Measurements from ENCODE around the gene PIP4K2A.
"Not testable (repeated sequence)": the region's sequence is repeated elsewhere in the genome, so short reads cannot be mapped to it uniquely, and the experiment has no call there.

Gene PIP4K2A

DNA sequence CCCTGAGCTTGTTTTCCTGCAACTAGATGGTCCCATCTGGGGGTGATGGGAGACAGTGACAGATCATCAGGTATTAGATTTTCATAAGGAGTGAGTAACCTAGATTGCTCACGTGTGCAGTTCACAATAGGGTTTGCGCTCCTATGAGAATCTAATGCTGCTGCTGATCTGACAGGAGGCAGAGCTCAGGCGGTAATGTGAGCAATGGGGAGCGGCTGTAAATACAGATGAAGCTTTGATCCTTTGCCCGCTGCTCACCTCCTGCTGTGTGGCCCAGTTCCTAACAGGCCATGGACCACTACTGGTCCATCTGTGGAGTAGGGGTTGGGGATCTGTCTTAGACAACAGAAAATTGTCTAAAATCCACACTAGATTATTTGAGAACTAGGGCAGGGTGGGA, 22.3 kb downstream of the PIP4K2A start:
- not testable (repeated sequence) for DNase-seq

GRCh38 chr10:22690614-22691431, 23.6 kb downstream of the PIP4K2A start:
- peak; percentile 59 to 84 for DNase-seq

GRCh38 chr10:22690158-22690557, 24.2 kb downstream of the PIP4K2A start:
- no peak for DNase-seq

- no peak for DNase-seq
Observed at GRCh38 chr10:22686347-22686746, 28.0 kb downstream of the PIP4K2A start.

GRCh38 chr10:22685926-22686325, 28.5 kb downstream of the PIP4K2A start:
- no peak for DNase-seq

GRCh38 chr10:22684699-22685098, 29.7 kb downstream of the PIP4K2A start:
- no peak for DNase-seq

GRCh38 chr10:22683140-22683389, 31.3 kb downstream of the PIP4K2A start:
- no peak for DNase-seq

DNA sequence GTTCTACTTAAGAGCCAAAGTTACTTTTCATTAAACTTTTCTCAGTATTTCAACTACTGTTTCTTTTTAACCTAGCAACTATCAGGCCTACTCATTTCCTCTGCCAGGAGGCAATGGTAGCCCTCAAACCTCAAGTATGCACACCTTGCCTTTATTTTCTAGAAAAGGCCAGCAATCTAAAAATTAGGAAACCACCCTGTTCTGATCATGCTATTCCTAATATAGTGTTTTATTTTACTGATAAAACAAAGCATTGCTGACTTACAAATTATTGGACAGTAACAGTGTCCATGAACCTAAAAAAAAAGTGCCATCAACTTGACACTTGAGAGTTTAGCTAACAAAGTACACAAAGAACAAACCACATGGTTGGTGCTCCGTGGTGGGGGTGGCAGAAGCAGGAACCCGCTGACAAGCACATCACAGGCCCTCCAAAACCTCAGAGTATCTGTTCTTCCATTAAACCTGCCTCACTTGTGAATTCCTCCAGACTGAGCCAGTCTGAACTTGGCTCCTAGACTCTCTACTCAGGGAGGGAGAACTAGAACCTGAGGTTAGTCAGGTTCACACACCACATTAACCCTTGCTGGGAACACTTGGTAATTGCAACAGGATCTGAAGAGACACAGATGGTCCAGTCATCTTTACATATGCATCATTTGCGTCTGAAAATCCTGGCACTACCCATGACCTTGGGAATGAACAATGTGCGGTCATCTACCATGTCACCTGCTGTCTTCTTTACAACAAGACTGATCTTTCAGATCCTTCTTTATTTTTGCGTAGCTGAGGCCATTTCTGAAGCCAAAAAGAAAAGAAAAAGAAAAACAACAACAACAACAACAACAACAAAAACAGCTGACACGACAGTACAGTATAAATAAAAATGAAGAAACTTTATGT, 31.9 kb downstream of the PIP4K2A start:
- no peak for DNase-seq

DNA sequence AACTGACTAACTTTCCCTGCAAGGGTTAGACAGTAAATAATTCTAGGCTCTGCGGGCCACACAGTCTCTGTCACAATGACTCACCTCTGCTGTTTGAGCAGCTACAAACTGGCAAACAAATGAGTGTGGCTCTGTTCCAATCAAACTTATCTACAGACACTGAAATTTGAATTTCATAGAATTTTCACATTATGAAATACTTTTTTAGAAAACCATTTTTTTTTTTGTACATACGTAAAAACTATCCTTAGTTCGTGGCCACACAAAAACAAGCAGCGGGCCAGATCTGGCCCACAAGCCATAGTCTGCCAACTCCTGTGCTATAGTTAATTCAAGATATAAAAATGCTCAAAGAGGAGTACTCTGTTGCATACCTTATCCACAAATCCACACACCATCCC, 32.6 kb downstream of the PIP4K2A start:
- DNase-seq: no peak

DNA sequence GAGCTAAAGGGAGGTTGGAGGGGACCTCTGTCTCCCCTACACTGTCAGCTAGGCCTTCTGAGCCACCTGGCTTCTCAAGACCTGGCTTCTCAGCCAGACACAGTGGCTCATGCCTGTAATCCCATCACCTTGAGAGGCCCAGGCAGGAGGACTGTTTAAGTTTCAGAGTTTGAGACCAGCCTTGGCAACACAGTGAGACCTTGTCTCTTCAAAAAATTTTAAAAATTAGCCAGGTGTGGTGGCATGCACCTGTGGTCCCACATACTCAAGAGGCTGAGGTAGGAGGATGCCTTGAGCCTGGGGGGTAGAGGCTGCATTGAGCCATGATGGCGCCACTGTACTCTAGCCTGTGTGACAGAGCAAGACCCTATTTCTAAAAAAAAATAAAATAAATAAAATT, 33.1 kb downstream of the PIP4K2A start:
- DNase-seq: no peak

DNA sequence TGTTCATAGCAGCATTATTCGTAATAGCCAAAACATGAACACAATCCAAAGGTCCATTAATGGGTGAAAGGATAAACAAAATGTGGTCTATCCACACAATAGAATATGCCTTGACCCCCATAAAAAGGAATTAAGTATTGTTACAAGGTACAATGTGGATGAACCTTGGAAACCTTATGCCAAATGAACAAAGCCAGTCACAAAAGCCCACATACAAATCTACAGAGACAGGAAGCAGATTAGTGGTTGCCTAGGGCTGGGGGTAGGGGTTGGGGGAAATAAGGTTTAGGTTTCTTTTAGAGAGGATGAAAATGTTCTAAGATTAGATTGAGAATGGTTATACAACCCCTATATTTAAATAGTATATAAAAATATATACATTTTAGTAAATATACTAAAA, 34.8 kb downstream of the PIP4K2A start:
- no peak for DNase-seq

GRCh38 chr10:22677333-22677732, 37.0 kb downstream of the PIP4K2A start:
- DNase-seq: no peak

DNA sequence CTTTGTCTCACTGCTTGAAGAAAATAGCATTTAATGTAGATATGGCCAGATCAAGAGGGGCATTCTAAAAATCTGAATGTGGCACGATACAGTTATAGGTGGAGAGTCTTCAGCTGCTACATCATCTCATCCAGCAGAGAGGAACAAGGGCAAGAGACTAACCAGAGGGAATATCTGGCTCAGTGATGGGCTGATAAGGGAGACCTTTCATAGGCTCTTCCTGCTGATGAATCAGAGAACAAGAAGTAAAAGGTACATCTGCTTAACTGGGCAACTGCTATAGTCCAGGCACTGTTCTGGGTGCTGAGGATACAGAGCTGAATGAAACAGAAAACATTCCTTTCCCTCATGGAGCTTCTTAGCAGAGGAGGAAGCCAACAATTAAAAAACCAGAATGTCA, 37.9 kb downstream of the PIP4K2A start:
- no peak for DNase-seq

DNA sequence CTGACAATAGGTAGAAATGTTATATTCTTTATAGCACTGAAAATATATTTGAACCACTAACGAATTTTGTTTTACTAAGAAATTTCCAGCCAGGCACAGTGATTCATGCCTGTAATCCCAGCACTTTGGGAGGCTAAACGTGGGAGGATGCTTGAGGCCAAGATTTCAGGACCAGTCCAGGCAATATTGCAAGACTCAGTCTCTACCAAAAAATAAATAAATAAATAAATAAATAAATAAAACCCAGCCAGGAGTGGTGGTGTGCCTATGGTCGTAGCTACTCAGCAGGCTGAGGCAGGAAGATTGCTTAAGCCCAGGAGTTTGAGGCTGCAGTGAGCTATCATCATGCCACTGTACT, 39.8 kb downstream of the PIP4K2A start:
- no peak for DNase-seq

DNA sequence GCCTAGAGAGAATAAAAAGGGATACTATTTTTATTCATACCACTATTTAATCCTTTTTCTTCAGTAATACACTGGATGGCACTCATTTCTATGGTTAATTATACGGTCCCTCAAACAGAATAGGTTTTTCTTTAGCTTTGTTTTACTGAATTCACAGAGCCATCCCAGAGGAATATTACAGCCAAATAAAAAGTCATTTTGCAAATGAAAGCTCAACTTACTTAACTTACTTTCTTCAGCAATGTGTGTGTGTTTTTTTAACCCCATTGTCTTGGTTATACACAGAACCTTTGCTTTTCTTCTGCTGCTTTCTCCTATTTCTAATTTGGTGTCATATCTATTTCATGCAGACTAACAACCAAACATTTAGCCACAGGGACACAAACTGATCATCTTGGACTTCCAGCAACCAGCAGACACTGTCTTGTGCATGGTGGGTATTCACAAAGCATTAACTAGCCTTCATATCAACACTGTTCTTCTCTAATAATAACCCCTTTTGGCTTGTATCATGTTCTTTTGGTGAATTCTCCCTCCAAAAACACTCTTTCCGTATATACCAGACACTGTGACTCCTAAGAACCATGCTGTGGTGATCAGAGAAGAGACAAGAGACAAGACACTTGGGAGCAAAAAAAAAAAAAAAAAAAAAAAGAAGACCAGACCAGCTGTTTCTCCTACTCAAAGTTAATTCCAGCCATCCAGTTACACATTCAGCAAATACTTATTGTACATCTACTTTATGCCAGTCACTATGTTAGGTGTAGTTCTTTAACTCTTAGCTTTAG, 40.4 kb downstream of the PIP4K2A start:
- DNase-seq: no peak

DNA sequence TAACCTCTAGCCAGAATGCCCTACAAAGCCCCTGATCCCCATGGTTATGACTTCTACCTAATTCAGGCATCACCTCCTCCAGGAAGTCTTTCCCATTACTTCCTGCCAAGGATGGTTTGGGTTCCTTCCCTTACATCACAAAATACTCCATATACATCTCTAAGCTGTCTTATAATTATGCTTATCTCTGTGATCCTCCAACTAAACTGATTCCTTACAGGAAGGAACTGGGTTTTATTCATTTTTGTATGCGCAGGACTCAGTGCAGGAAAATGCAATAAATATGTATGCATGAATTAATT, 41.3 kb downstream of the PIP4K2A start:
- no peak for DNase-seq

DNA sequence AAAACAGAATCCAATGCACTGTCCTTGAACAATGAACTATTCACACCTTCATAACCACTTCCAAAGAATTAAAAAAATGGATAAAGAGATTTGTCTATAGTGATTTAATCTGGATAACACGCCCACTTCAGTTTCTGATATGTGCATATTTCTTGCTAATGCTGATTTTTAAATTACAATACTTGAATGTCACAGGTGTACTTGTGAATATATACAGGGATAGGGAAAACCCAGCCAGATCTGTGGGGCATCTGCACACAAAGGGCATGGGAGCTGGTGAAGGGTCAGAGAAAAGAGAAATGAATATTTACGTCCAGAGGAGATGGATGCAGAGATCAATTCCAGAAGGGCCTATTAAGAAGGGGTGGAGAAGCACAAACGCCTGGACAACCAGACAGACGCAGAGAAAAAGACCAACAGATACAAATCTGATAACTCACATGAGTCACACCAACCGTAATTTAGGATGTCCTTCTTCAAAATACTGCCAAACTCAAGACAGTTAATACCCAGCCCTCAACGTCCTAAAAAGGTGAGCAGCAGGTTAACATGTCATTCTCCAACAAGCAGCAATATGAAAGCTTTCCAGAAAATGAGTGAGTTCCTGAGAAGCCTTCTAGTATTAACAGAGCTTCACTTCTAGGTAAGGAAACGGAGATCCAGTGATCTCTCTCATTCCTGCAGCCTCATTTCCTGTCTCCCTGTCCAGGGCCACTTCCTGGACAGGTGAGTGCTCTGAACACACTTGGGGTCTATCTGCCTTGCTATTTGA, 41.9 kb downstream of the PIP4K2A start:
- no peak for DNase-seq

- DNase-seq: no peak
Observed at GRCh38 chr10:22670788-22671187, 43.6 kb downstream of the PIP4K2A start.

GRCh38 chr10:22669163-22669711, 45.1 kb downstream of the PIP4K2A start:
- DNase-seq: no peak

DNA sequence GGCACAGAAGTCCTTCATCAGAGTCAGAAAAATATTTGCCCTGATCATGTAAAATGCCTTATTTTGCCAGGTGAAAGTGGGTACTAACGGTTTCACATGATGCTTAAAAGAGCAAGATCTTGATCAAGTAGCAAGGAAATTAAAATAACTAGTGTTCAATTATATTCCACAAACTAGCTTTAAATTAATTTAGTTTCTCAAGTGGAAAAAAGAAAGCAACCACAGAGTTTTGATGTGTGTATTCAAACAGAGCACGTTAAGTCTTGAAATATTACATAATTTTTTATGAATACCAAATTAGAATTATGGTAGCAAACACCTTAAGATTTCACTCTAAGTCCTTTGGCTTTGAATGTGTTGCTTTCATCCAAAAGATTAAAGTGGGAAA, 47.3 kb downstream of the PIP4K2A start:
- no peak for DNase-seq

- DNase-seq: peak in 1 of 2 donors; percentile 17
Observed at GRCh38 chr10:22666287-22667092, 47.9 kb downstream of the PIP4K2A start.

GRCh38 chr10:22665329-22665728, 49.0 kb downstream of the PIP4K2A start:
- DNase-seq: no peak
